HG03378 (cell line): ENCODE measurements around the gene PLCB4.

Experiments
- ATAC-seq: cut with Tn5 transposase; IDR thresholded peaks from one replicate; pipeline ENCODE4 v1.9.1; 2021; ENCODE audit warnings: mild to moderate bottlenecking, moderate library complexity; ENCODE audit not compliant: unreplicated experiment

PLCB4 gene

DNA sequence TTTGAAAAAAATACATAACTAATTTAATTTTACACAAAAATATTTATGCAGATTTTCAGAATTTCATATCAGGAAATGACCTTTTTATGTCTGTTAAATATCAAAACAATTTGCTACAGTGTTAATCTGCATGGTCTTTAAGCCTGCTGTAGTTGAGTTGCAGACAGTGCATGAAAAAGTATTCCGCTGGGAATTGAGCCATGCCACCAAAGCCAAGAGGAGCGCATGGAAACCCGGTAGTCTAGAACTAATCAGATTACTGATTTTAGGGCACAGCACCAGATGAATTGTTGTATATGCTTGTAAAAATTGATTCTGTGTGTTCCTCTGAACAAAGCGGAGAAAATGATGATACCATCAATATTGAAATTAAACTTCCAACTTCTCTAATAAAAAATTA, 411.2 kb downstream of the PLCB4 start:
- ATAC-seq, result no peak

DNA sequence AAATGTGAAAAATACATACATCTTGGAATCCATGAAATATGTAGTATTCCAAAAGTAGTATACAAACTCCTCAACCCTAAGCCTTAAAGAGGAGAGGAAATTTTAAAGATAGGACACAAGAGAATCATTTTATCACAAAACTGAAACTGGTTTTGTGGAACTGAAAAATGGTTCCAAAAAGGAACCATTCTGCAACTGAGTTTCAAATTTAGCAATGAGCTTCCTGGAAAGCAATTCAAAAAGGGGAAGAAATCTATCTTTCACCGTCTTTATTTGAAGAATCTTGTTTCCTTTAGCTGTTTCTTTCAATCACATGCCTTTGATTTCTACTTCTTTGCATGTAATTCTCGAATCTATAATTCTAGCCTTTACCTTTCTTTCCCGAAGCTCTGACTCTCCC, 413.3 kb downstream of the PLCB4 start:
- no peak for ATAC-seq

DNA sequence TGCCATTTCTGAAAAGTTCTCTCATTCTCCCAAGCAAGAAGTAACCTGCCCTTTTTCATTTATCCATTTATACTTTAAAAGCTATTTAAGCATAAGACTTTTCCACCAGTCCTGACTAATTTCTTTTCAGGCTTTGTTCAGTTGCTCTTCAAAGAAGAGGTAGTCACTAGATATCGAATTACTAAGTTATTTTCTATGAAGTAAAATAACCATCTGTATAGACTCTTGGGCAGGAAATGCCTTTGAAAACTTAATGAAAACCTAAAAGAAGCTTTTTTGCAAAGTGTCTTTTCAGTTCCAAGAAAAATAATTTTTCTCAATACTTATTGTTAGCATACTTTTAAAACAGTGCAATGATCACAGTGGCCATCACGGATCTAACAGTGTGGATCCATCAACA, 414.2 kb downstream of the PLCB4 start:
- ATAC-seq, result no peak

DNA sequence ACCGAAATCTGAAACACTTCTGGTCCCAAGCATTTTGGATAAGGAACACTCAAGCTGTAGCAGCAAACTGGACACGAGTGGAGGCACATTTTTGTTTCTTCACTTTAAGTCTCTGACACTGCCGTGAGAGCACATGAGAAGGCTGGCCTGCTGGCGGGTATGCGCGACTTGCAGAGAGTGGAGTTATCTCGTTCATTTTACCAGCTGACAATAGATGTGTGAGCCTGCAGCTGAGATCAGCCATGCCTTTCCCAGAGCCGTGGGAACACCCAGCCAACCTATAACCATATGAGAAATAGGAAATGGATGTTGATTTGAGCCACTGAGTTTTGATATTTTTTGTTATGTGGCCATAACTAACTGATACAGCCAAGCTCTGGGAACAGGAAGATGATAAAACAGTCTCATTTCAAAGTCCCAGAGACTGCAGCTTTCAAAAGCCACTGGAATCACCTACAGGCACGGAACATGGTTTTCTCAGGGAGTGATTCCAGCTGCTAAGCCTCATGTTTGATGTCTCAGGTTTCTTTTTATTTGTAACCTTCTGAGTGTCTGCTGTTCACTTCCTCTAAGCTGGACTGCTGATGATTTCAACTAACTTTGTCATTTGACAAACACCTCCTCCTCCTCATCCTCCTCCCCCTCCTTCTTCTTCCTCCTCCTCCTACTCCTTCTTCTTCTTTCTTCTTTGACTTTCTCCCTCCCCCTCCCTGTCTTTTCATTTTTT, 416.9 kb downstream of the PLCB4 start:
- ATAC-seq, result no peak

DNA sequence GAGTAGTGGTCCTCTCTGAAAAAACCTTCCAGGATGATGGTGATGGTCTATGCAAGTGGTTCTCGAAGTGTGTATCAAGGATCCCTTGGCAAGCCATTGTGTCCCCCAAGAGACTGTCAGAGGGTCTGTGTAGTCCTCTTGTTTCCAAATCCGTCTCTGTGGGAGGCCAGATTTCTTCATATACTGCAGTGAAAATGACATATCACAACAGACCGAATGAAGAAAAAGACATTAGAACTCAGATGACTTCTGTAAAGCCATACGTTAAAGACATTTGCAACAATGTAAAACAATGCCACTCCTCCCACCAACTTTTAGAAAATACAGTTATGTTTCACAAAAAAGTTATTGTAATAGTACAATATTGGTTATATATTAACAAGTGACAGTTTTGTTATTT, 418.3 kb downstream of the PLCB4 start:
- no peak for ATAC-seq

DNA sequence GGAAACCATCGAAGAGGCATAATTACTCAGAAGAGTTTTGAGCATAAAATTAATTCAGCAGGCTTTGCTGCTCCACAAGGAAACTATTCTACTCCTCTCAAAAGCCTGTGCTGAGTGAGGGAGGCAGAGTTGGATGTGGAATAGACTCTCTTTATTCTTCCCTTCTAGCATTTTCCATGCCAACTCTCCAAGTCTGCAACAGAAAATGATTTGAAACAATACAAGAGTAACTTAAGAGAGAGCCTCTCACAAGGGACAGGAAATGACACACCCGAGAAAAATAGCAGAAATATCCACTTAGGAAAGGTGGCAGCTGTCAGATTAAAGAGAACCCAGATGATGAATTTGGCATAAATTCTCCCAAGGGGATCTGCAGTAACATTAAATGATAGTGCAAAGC, 419.2 kb downstream of the PLCB4 start:
- no peak for ATAC-seq

DNA sequence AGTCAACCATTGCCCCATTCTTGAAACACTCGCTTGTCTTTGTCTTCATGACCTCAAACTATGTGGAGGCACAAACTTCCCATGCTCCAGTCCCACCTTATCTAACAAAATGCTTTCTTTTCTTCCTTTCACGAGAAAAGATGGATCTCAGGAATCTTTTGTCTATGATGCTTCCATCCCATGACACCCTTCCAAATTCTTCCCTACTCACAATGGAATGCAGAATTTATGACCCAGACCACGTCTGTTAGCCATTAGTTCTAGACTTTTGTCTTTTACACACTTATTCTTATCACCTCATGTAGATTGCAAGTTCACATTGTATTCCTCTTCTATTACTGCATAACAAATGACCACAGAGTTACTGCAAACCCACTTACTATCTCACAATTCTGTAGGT, 421.3 kb downstream of the PLCB4 start:
- no peak for ATAC-seq

DNA sequence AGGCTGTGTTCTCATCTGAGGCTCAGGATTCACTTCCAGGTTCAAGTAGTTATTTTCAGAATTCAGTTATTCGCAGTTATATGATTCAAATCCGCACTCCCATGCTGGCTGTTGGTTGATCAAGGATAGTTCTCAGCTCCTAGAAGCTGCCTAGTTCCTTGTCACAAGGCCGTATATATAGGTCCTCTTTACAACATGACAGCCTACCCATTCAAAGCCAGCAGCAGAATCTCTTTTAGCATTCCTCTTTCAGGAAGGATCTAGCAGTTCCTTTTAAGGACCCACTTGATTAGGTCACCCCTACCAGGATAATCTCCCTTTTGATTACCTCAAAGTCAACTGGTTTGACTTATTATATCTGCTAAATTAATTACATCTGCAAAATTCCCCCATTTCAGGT, 421.7 kb downstream of the PLCB4 start:
- ATAC-seq, result no peak

DNA sequence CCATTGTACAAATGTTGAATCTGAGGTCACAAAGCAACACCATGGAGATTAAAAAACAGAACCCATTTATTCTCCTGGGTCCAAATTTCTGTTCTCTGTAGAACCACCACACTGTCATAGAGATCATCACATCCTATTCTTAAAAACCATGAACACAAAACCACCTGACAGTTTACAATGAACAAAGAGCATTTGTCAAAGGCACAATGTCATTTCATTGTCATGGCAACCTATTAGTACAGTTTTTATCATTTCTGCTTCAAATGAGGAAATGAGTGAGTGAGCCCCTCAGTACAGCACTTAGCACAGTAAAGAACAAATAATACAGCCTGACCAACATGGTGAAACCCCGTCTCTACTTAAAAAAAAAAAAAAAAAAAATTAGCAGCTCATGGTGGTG, 422.4 kb downstream of the PLCB4 start:
- no peak for ATAC-seq

DNA sequence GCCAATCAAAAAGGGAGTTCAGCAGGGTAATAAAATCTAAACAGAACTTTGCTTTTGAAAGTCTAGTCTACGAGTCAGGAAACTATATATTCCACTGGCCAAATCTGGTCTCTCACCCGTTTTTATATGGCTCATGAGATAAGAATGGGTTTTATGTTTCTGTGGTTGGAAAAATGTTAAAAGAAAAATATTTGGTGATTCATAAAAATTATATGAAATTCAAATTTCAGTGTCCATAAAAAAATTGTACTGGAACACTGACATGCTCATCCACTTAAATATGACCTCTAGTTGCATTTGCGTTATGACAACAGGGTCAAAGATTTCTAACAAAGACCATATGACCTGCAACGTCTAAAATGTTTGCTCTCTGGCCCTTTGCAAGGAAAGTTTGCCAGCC, 423.2 kb downstream of the PLCB4 start:
- no peak for ATAC-seq

DNA sequence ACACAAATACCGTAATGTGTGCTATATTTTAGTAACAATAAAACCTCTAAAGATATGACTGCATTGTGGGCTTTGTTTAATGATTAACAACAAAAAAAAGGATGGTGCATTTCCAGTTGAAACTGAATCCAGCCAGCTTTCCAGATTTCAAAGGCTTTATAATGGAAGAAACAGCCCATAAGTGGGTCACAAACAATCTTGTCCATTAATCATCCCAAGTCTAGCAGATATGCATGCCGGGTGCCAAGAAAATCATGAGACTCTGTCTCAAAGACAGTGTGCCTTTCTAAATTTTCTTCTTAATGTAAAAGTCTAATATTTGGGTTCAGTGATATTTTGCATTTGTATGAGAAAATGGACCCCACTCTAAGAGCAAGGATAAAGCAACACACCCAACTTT, 424.9 kb downstream of the PLCB4 start:
- ATAC-seq, result no peak

DNA sequence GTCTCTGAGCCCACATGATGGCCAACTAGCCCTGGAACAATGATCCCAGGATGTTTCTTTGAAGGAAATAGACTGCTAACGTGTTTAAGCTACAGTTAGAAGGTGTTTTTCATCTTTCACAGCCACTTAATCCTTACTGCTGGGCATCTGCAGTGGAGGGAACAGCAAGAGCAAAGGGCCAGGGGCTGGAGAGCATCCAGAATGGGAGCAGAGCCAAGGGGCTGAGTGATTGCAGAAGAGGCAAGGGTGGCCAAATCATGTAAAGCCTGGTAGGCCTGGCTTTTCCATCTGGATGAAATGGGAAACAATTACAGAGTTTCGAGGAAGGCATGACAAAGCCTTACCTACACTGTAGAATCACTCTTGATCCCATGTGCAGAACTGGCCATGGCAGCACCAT, 426.8 kb downstream of the PLCB4 start:
- no peak for ATAC-seq

DNA sequence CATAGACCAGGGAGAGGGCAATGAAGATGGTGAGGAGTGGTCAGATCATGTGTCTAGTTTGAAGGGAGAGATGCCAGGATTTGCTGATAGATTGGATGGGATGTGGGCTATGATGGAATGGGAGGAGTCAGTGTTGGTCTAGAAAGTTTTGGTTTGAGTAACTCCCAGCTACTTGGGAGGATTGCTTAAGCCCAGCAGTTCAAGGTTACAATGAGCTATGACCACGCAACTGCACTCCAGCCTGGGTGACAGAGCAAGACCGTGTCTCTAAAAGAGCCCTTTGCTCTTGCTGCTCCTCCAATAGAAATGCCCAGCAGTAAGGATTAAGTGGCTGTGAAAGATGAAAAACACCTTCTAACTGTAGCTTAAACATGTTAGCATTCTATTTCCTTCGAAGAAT, 427.3 kb downstream of the PLCB4 start:
- ATAC-seq, result no peak

DNA sequence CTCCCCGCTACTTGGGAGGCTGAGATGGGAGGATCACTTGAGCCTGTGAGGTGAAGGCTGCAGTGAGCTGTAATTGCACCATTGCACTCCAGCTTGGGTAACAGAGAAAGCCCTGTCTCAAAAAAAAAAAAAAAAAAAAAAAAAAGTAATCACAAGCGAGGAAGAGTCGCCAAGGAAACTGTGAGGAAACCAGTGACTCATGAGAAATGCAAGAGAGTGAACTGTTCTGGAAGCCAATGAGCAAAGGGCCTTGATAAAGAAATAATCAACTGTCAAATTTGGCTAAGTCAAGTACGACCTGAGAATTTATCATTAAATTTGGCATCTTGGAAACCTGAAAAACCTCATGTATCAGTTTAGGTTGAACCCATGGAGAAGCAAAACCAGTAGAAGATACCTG, 429.4 kb downstream of the PLCB4 start:
- no peak for ATAC-seq

DNA sequence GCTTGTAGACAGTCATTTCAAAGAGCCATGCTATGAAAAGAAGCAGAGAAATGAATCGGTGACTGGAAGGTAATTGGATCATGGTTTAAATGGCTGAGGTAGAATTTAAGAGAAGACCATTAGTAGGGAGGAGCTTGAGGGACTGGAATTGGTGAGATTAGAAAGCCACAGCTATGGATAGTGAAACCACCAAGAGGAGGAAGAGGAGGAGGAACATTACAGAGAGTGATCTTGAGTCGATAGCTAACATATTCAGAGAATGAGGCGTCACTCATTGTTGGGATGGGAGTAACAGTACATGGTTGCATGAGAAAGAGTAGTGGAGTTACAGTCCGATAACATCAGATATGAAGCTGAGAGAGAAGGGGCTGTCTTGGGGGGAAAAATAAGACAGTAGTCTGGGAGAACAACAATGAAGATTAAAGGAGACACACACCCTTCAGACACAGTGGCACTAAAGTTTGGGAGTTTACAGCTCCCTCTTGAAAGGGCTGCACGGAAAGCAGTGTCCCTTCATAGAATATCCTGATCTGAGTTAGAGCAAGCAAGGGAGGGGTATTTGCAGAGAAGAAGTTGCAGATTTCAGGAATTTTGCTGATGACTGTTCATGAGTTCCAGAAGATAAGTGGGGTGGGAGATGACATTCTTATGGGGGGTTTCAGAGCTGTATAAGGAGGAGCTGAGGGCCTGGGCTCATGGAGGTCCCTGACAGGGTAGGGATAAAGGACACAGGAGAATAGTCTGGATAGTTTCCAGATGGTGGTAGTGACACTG, 430.4 kb downstream of the PLCB4 start:
- ATAC-seq, result no peak

DNA sequence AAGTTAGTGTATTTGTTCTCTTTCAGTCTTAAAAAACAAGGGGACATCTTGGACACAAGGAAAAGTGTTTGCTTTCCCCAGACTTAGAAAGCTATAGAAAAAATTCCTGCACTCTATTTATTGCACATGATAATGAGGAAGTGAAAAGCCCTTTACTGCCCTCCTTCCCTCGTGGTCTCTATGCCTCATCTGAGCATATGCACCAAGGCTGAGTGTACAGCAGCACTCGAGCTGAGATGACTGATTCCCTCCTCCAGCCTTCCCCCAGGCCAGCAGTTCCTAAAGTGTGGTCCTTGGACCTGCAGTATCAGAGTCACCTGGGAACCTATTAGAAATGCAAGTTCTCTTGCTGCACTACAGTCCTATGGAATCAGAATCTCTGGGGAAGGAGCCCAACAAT, 431.2 kb downstream of the PLCB4 start:
- ATAC-seq, result no peak

DNA sequence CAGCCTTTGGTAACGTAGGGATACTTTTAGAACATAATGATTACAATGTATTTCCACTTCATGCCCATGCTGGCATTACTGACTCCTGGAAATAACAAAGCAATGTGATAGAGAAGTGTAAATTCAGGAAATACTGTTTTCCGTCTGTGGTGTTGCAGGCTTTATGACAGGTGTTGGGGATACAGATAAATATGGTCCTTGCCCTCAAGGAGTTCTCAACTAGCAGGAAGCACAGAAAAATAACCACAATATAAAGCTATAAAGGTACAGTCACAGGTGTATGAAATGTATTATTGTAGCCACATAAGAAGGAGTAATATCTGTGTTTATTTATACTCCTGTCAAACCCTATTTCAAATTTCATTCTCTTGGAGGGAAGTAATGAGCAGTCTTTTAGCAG, 432.6 kb downstream of the PLCB4 start:
- no peak for ATAC-seq

DNA sequence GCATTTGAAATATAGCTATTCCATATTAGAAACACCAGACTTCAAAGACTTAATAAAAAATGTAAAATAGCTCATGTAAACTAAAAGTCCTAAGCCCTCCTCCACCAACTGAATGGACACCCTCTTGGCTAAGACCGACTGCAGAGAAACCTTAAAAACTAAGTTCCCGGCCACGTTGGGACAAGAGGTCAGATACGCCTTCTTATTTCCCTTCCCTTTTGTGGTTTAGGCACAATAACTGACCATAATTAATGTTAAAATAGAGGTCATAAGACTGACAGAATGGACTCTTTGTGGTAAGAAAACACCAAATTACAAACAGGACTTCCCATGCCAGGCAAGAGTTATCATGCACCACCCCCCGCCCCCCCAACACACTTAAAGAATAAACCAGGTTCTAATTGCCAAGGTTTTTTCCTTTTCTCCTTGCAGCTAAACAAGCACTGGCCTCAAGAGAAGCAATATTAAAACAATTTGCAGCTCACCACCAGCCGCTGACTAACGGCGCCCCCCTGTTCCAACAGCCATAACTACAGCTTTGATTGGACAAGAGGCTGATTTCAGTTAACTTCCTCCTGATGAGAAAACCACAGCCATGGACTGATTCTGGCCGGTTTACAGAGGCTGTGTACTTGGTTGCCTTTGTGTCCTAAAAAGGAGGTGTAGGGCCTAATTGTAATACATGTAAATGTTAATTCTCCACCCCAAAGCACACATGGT, 434.8 kb downstream of the PLCB4 start:
- no peak for ATAC-seq

DNA sequence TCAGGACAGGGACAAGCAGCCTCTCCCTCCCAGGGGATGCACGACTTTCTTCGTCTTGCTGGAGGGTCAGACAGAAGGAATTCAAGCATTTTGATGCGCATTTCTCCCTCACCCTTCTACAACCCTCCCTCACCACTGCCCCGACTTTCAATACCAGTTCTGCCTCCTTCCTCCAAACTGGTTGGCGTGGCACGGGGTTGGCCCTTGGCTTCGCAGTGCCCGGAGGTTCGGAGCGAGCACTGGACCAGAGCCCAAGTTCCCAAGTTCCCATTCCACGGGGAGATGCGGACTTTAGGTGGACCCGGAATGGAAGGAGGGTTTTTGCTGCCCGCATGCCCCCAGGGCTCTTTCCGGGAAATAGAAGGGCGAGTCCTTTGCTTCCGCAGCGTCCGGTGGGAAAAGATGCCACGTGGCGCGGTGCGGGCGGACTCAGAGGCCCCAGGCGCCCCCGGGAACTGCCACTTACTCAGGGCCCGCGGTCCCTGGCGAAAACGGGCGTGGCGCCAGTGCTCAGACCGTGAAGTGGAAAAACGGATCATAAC, 437.5 kb downstream of the PLCB4 start:
- no peak for ATAC-seq

DNA sequence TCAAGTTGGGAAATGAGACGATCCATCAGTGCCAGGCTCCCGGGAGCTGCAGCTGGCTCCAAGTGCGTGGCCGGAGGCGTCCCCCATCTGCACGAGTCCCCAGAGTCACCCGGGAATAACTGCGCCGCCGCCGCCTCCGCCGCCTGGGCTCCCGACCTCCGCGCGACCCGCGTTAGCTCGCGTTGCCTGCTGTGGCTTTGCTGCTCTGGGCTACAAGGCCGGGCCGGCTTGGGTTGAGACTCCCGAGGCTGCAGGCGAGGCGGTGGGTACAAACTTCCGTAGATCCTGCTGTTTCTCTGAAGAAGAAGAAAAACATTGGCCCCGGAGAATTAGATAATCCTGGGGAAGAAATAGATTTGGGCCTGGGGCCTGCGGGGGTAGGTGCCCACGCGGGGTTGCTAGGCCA, 438.1 kb downstream of the PLCB4 start:
- ATAC-seq, result no peak

DNA sequence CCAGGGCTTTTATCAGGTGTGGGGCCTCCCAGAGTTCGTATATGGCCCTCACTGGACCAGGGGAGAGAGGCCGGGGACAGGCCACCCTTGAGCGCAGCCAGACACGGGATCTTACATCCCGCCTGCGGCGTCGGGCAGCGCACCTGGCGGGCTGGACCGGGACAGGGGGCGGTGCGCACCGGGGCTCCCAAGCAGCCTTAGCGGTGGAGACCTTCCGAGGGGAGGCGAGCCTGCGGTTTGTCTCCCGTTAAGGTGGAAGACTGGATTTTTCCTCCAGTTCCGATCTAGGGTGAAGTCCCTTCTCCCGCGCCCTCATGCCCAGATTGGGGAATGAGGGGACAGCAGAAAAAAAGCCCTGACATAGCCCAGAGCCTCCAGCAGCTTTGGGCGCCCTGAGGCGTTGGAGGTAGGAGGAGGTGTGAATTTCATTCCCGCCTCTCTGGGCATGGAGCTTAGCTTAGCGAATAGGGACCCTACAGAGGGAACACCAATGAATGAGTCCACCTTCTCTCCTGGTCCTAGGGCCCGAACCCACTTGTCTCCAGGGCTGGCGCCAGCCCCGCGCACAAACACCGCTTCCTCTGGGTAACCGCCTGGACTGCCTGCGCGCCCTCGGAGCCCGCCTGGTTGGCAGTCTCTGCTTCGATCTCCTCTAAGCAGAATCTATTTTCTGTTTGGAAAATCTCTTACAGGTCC, 438.8 kb downstream of the PLCB4 start:
- ATAC-seq, result no peak
